ENCODE data around the gene MBD2. TPM values are rescaled to one million over a fixed set of nuclear protein-coding genes. Genes with fewer than 3 reads are reported as not detected.
"Not testable (repeated sequence)": the region's sequence is repeated elsewhere in the genome, so short reads cannot be mapped to it uniquely, and the experiment has no call there.

MBD2 gene
- total and polyA plus RNA-seq, 4 donors = 9.2 to 16.2 (median 11.4) TPM

DNA sequence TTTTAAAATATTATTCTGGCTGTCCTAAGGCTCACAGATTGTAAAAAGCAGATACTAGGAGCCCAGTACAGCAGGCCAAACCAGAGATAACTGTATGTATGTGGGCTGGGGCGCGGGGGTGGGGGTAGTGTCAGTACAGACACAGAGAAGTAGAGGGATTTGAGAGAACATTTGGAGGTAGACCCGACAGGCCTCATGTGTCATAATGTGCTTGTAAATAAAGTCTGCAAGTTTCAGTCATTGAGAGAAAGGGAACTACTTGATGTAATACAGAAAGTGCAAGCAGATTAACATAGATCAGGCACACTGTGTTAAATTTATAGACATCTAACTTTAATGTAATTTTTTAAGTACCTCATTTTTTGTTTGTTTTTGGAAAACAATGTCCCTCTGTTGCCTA lies 37.4 kb upstream of the MBD2 start:
- TF ChIP-seq RAD21 (IDR thresholded peaks at IDR 0.05) (no peak), TAF1 (conservative IDR thresholded peaks at IDR 0.05) (no peak), EGR1 (IDR thresholded peaks at IDR 0.05; ENCODE audit: low read depth in 2 of 2) (no peak), RXRA (IDR thresholded peaks at IDR 0.05) (no peak)
- TF ChIP-seq, protein P1, sequence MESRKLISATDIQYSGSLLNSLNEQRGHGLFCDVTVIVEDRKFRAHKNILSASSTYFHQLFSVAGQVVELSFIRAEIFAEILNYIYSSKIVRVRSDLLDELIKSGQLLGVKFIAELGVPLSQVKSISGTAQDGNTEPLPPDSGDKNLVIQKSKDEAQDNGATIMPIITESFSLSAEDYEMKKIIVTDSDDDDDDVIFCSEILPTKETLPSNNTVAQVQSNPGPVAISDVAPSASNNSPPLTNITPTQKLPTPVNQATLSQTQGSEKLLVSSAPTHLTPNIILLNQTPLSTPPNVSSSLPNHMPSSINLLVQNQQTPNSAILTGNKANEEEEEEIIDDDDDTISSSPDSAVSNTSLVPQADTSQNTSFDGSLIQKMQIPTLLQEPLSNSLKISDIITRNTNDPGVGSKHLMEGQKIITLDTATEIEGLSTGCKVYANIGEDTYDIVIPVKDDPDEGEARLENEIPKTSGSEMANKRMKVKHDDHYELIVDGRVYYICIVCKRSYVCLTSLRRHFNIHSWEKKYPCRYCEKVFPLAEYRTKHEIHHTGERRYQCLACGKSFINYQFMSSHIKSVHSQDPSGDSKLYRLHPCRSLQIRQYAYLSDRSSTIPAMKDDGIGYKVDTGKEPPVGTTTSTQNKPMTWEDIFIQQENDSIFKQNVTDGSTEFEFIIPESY (IDR thresholded peaks at IDR 0.05) = no peak
- WGBS = 76% methylated on average over 3 of the region's 3 CpGs
- no peak overlapping the region for H3K4me3 ChIP-seq (ENCODE audit: low read depth in 1 of 3, low read length in 3 of 3)
- no peaks in the 10 kb centered on the region for H3K36me3 ChIP-seq (ENCODE audit: control insufficient read depth in 4 of 4, insufficient read depth in 3 of 4, low read depth in 1 of 4, low read length in 3 of 4)
- H3K9me3 ChIP-seq (ENCODE audit: control insufficient read depth in 4 of 4, low read length in 3 of 4) = no peaks in the 10 kb centered on the region
- H3K27me3 ChIP-seq (ENCODE audit: control insufficient read depth in 4 of 4, insufficient read depth in 4 of 4, low read length in 3 of 4) = no peaks in the 10 kb centered on the region
- H3K9ac ChIP-seq (ENCODE audit: low read depth in 1 of 2, low read length in 2 of 2) = no peak overlapping the region
- DNase-seq (ENCODE audit: low spot score) = no peak
- no peaks in the 10 kb centered on the region for H3K4me1 ChIP-seq (ENCODE audit: control insufficient read depth in 4 of 4, insufficient read depth in 4 of 4, low read length in 3 of 4)
- H3K27ac ChIP-seq (ENCODE audit: low read depth in 1 of 2, low read length in 2 of 2) = no peak overlapping the region

DNA sequence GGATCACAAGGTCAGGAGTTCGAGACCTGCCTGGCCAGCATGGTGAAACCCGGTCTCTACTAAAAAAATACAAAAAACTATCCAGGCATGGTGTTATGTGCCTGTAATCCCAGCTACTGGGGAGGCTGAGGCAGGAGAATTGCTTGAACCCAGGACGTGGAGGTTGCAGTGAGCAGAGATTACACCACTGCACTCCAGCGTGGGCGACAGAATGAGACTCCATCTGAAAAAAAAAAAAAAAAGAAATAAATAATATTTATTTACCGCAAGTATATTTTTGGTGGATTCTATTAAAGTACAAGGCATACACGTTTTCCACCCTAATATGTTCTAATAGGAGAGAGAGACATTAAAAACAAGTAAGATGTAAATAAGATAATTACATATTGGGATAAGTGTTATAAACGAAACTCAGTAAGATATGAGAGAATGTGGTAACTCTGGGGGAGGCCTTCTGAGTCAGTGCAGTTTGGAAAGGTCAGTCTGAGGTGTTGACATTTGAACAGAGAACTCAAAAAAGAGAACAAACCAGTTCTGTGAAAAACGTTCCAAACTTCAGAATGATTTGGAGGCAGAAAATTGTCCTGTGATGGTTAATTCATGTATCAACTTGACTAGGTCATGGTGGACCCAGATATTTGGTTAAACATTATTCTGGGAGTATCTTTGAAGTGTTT lies 36.1 kb upstream of the MBD2 start:
- no peak overlapping the region for H3K9ac ChIP-seq (ENCODE audit: low read depth in 1 of 2, low read length in 2 of 2)
- H3K27ac ChIP-seq (ENCODE audit: low read depth in 1 of 2, low read length in 2 of 2) = no peak overlapping the region
- H3K4me3 ChIP-seq (ENCODE audit: low read depth in 1 of 3, low read length in 3 of 3) = no peak overlapping the region
- no peaks in the 10 kb centered on the region for H3K4me1 ChIP-seq (ENCODE audit: control insufficient read depth in 4 of 4, insufficient read depth in 4 of 4, low read length in 3 of 4)
- no peaks in the 10 kb centered on the region for H3K9me3 ChIP-seq (ENCODE audit: control insufficient read depth in 4 of 4, low read length in 3 of 4)
- H3K36me3 ChIP-seq (ENCODE audit: control insufficient read depth in 4 of 4, insufficient read depth in 3 of 4, low read depth in 1 of 4, low read length in 3 of 4) = no peaks in the 10 kb centered on the region
- WGBS = 79% methylated on average over 9 of the region's 9 CpGs
- TF ChIP-seq RXRA (IDR thresholded peaks at IDR 0.05) (no peak), TAF1 (conservative IDR thresholded peaks at IDR 0.05) (no peak), SP1 (IDR thresholded peaks at IDR 0.05) (no peak), HNF4G (IDR thresholded peaks at IDR 0.05) (no peak), YY1 (IDR thresholded peaks at IDR 0.05) (no peak), HNF4A (conservative IDR thresholded peaks at IDR 0.05) (no peak), FOXA2 (IDR thresholded peaks at IDR 0.05) (no peak), GABPA (IDR thresholded peaks at IDR 0.05 in 1 of 2, conservative IDR thresholded peaks at IDR 0.05 in 1 of 2) (no peak), FOXA1 (IDR thresholded peaks at IDR 0.05) (no peak), NR2F2 (IDR thresholded peaks at IDR 0.05) (no peak), EGR1 (IDR thresholded peaks at IDR 0.05; ENCODE audit: low read depth in 2 of 2) (no peak), RAD21 (IDR thresholded peaks at IDR 0.05) (no peak), JUND (IDR thresholded peaks at IDR 0.05) (no peak)
- TF ChIP-seq, protein P2, sequence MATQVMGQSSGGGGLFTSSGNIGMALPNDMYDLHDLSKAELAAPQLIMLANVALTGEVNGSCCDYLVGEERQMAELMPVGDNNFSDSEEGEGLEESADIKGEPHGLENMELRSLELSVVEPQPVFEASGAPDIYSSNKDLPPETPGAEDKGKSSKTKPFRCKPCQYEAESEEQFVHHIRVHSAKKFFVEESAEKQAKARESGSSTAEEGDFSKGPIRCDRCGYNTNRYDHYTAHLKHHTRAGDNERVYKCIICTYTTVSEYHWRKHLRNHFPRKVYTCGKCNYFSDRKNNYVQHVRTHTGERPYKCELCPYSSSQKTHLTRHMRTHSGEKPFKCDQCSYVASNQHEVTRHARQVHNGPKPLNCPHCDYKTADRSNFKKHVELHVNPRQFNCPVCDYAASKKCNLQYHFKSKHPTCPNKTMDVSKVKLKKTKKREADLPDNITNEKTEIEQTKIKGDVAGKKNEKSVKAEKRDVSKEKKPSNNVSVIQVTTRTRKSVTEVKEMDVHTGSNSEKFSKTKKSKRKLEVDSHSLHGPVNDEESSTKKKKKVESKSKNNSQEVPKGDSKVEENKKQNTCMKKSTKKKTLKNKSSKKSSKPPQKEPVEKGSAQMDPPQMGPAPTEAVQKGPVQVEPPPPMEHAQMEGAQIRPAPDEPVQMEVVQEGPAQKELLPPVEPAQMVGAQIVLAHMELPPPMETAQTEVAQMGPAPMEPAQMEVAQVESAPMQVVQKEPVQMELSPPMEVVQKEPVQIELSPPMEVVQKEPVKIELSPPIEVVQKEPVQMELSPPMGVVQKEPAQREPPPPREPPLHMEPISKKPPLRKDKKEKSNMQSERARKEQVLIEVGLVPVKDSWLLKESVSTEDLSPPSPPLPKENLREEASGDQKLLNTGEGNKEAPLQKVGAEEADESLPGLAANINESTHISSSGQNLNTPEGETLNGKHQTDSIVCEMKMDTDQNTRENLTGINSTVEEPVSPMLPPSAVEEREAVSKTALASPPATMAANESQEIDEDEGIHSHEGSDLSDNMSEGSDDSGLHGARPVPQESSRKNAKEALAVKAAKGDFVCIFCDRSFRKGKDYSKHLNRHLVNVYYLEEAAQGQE (IDR thresholded peaks at IDR 0.05) = no peak
- TF ChIP-seq, protein P3, sequence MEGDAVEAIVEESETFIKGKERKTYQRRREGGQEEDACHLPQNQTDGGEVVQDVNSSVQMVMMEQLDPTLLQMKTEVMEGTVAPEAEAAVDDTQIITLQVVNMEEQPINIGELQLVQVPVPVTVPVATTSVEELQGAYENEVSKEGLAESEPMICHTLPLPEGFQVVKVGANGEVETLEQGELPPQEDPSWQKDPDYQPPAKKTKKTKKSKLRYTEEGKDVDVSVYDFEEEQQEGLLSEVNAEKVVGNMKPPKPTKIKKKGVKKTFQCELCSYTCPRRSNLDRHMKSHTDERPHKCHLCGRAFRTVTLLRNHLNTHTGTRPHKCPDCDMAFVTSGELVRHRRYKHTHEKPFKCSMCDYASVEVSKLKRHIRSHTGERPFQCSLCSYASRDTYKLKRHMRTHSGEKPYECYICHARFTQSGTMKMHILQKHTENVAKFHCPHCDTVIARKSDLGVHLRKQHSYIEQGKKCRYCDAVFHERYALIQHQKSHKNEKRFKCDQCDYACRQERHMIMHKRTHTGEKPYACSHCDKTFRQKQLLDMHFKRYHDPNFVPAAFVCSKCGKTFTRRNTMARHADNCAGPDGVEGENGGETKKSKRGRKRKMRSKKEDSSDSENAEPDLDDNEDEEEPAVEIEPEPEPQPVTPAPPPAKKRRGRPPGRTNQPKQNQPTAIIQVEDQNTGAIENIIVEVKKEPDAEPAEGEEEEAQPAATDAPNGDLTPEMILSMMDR (IDR thresholded peaks at IDR 0.05; ENCODE audit: low read depth, low read length, missing input control) = no peak
- TF ChIP-seq, protein P1 (IDR thresholded peaks at IDR 0.05) = no peak
- TF ChIP-seq, protein P4, sequence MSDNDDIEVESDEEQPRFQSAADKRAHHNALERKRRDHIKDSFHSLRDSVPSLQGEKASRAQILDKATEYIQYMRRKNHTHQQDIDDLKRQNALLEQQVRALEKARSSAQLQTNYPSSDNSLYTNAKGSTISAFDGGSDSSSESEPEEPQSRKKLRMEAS (IDR thresholded peaks at IDR 0.05) = no peak
- TF ChIP-seq, protein P5, sequence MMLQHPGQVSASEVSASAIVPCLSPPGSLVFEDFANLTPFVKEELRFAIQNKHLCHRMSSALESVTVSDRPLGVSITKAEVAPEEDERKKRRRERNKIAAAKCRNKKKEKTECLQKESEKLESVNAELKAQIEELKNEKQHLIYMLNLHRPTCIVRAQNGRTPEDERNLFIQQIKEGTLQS (IDR thresholded peaks at IDR 0.05) = no peak
- no peak for DNase-seq (ENCODE audit: low spot score)
- H3K27me3 ChIP-seq (ENCODE audit: control insufficient read depth in 4 of 4, insufficient read depth in 4 of 4, low read length in 3 of 4) = no peaks in the 10 kb centered on the region

DNA sequence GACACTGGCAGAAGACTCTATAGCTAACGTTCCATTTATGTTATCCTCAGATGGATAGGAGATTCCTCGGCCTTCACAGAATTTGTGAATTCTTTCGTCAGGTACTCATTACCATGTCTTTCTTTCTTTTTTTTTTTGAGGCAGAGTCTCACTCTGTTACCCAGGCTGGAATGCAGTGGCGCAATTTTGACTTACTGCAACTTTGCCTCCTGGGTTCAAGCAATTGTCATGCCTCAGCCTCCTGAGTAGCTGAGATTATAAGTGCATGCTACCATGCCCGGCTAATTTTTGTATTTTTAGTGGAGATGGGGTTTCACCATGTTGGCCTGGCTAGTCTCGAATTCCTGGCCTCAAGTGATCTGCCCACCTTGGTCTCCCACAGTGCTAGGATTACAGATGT lies 33.3 kb upstream of the MBD2 start:
- not testable (repeated sequence) for H3K4me3 ChIP-seq (ENCODE audit: low read depth in 1 of 3, low read length in 3 of 3); H3K9ac ChIP-seq (ENCODE audit: low read depth in 1 of 2, low read length in 2 of 2); H3K36me3 ChIP-seq (ENCODE audit: control insufficient read depth in 4 of 4, insufficient read depth in 3 of 4, low read depth in 1 of 4, low read length in 3 of 4); H3K27me3 ChIP-seq (ENCODE audit: control insufficient read depth in 4 of 4, insufficient read depth in 4 of 4, low read length in 3 of 4); H3K27ac ChIP-seq (ENCODE audit: low read depth in 1 of 2, low read length in 2 of 2); H3K9me3 ChIP-seq (ENCODE audit: control insufficient read depth in 4 of 4, low read length in 3 of 4); DNase-seq (ENCODE audit: low spot score)
- H3K4me1 ChIP-seq (ENCODE audit: control insufficient read depth in 4 of 4, insufficient read depth in 4 of 4, low read length in 3 of 4) = peaks cover 0 to 13% (median 3%) of the 10 kb centered on the region in 4 donors
- WGBS = 83% methylated on average over 6 of the region's 6 CpGs

Measured in liver (tissue), 9 donors.